ENCODE results near the gene F2. TPM values are rescaled to one million over a fixed set of nuclear protein-coding genes. Genes with fewer than 3 reads are reported as not detected.
A peak's percentile ranks its signal among the peaks of the same experiment; 100 is the strongest.

Gene F2
- total RNA-seq, 1 experiment from 2014 or later = not detected

- TF ChIP-seq EZH2 (IDR thresholded peaks at IDR 0.05; ENCODE audit: low read length, unreplicated experiment) (no peak), CTCF (conservative IDR thresholded peaks at IDR 0.05; ENCODE audit: low read depth, low read length) (no peak), EZH2phosphoT487 (IDR thresholded peaks at IDR 0.05; ENCODE audit: borderline replicate concordance, low read length) (no peak)
- Histone ChIP-seq H3K9me2 (replicated peaks; ENCODE audit: low read length) (no peaks in the 10 kb centered on the region), H3K4me1 (ENCODE audit: insufficient read depth, low read length) (peaks cover 13% of the 10 kb centered on the region), H3K36me3 (ENCODE audit: low read depth, low read length) (peaks cover 17% of the 10 kb centered on the region), H3K27me3 (ENCODE audit: low read length) (no peaks in the 10 kb centered on the region), H3K27ac (ENCODE audit: low read length) (no peak overlapping the region), H4K20me1 (ENCODE audit: low read length) (no peaks in the 10 kb centered on the region), H2AFZ (ENCODE audit: low read length) (no peak overlapping the region), H3F3A (ENCODE audit: low read length, unreplicated experiment) (no peaks in the 10 kb centered on the region), H3K79me2 (ENCODE audit: low read length) (no peaks in the 10 kb centered on the region), H3K4me3 (ENCODE audit: low read length) (no peak overlapping the region), H3K4me2 (ENCODE audit: low read length) (no peak overlapping the region), H3K9ac (ENCODE audit: low read length) (no peak overlapping the region), H3K9me3 (ENCODE audit: low read length) (no peaks in the 10 kb centered on the region)
- POLR2A ChIA-PET (ENCODE audit: unreplicated experiment) = no interaction called here
- ATAC-seq (no peak), DNase-seq (no peak)
- intact Hi-C loops (cut with micrococcal nuclease) = loop anchor here (10.0 kb wide), 1 partner anchor 83 kb away; no protein-coding TSS in a partner anchor
- no TSS peak for BruUV-seq (replicated peaks)
- CTCF ChIA-PET = no interaction called here
These were observed 47.1 kb upstream of the F2 start for GRCh38 chr11:46671958-46672315.

- peaks cover 17% of the 10 kb centered on the region for H3K36me3 ChIP-seq (ENCODE audit: low read depth, low read length)
- ChIA-PET POLR2A (ENCODE audit: unreplicated experiment) (no interaction called here), CTCF (no interaction called here)
- no peak overlapping the region for H3K4me2 ChIP-seq (ENCODE audit: low read length)
- H3F3A ChIP-seq (ENCODE audit: low read length, unreplicated experiment) = no peaks in the 10 kb centered on the region
- H3K27ac ChIP-seq (ENCODE audit: low read length) = no peak overlapping the region
- TSS peak; percentile 13 for BruUV-seq (replicated peaks)
- TF ChIP-seq EZH2phosphoT487 (IDR thresholded peaks at IDR 0.05; ENCODE audit: borderline replicate concordance, low read length) (no peak), CTCF (conservative IDR thresholded peaks at IDR 0.05; ENCODE audit: low read depth, low read length) (no peak), EZH2 (IDR thresholded peaks at IDR 0.05; ENCODE audit: low read length, unreplicated experiment) (no peak)
- DNase-seq (no peak), ATAC-seq (no peak)
- H3K9me3 ChIP-seq (ENCODE audit: low read length) = no peaks in the 10 kb centered on the region
- intact Hi-C loops (cut with micrococcal nuclease) = loop anchor here (10.0 kb wide), 1 partner anchor 82 kb away; no protein-coding TSS in a partner anchor
- no peaks in the 10 kb centered on the region for H3K27me3 ChIP-seq (ENCODE audit: low read length)
- peaks cover 13% of the 10 kb centered on the region for H3K4me1 ChIP-seq (ENCODE audit: insufficient read depth, low read length)
- H3K4me3 ChIP-seq (ENCODE audit: low read length) = no peak overlapping the region
- no peak overlapping the region for H3K9ac ChIP-seq (ENCODE audit: low read length)
- H2AFZ ChIP-seq (ENCODE audit: low read length) = no peak overlapping the region
- no peaks in the 10 kb centered on the region for H4K20me1 ChIP-seq (ENCODE audit: low read length)
- no peaks in the 10 kb centered on the region for H3K79me2 ChIP-seq (ENCODE audit: low read length)
- H3K9me2 ChIP-seq (replicated peaks; ENCODE audit: low read length) = no peaks in the 10 kb centered on the region
These were observed 46.6 kb upstream of the F2 start for GRCh38 chr11:46672381-46672839.

- H3K9me3 ChIP-seq (ENCODE audit: low read length) = no peaks in the 10 kb centered on the region
- no peaks in the 10 kb centered on the region for H3K9me2 ChIP-seq (replicated peaks; ENCODE audit: low read length)
- no peaks in the 10 kb centered on the region for H4K20me1 ChIP-seq (ENCODE audit: low read length)
- H3K4me2 ChIP-seq (ENCODE audit: low read length) = no peak overlapping the region
- H3F3A ChIP-seq (ENCODE audit: low read length, unreplicated experiment) = no peaks in the 10 kb centered on the region
- H3K36me3 ChIP-seq (ENCODE audit: low read depth, low read length) = peaks cover 16% of the 10 kb centered on the region
- no peak overlapping the region for H2AFZ ChIP-seq (ENCODE audit: low read length)
- DNase-seq (no peak), ATAC-seq (no peak)
- CTCF ChIA-PET = no interaction called here
- H3K4me1 ChIP-seq (ENCODE audit: insufficient read depth, low read length) = peaks cover 13% of the 10 kb centered on the region
- BruUV-seq (replicated peaks) = no TSS peak
- TF ChIP-seq EZH2 (IDR thresholded peaks at IDR 0.05; ENCODE audit: low read length, unreplicated experiment) (no peak), EZH2phosphoT487 (IDR thresholded peaks at IDR 0.05; ENCODE audit: borderline replicate concordance, low read length) (no peak), CTCF (conservative IDR thresholded peaks at IDR 0.05; ENCODE audit: low read depth, low read length) (no peak)
- H3K79me2 ChIP-seq (ENCODE audit: low read length) = no peaks in the 10 kb centered on the region
- no peak overlapping the region for H3K9ac ChIP-seq (ENCODE audit: low read length)
- POLR2A ChIA-PET (ENCODE audit: unreplicated experiment) = interaction anchor here (0.6 kb wide), 1 partner anchor 222 kb away, joined by 3 read pairs; no protein-coding TSS in a partner anchor
- no peak overlapping the region for H3K4me3 ChIP-seq (ENCODE audit: low read length)
- intact Hi-C loops (cut with micrococcal nuclease) = loop anchor here (10.0 kb wide), 1 partner anchor 81 kb away; no protein-coding TSS in a partner anchor
- H3K27me3 ChIP-seq (ENCODE audit: low read length) = no peaks in the 10 kb centered on the region
- no peak overlapping the region for H3K27ac ChIP-seq (ENCODE audit: low read length)
These were observed 45.1 kb upstream of the F2 start for GRCh38 chr11:46673713-46674462.

Measured in PC-3 (cell line).